Naive thymus-derived CD8-positive, alpha-beta T cell (primary cell): ENCODE results near the gene MFAP4. TPM values are rescaled to one million over a fixed set of nuclear protein-coding genes. Genes with fewer than 3 reads are reported as not detected.

Experiments used
- ATAC-seq, 2 donors: fragments of 150-1000 bp; cut with Tn5 transposase in 1 of 2; sonication (Bioruptor Pico), chemical (Tn5 transposase) in 1 of 2; 1 replicate in 1 of 2; 2 replicates in 1 of 2; pipeline ENCODE4 v1.10.0; 2021; ENCODE audit warnings: mild to moderate bottlenecking in 2 of 2, moderate library complexity in 2 of 2
- POLR2A ChIA-PET: fragments of 350-600 bp; sonication (Branson Sonifier 250); formaldehyde crosslinking; loops from one replicate; lab custom pipeline; 2021; ENCODE audit warnings: antibody characterized with exemption; lab: Charles Lee
- DNase-seq, 10 donors: peaks; one replicate each; pipeline versions ENCODE4 v3.0.0 to v3.0.0-alpha.2; 2020 to 2022
- H3K27ac Mint-ChIP-seq, 10 donors: one replicate each; pipeline ENCODE4 v1.8.0; 2020 to 2022; ENCODE audit warnings: mild to moderate bottlenecking in 10 of 10, mixed read lengths in 10 of 10, moderate library complexity in 4 of 10, inconsistent platforms in 1 of 10
- H3K27me3 Mint-ChIP-seq, 5 donors: one replicate each; pipeline ENCODE4 v1.8.0; 2021 to 2022; ENCODE audit warnings: mixed read lengths in 5 of 5
- H3K36me3 Mint-ChIP-seq, 3 donors: one replicate each; pipeline ENCODE4 v1.8.0; 2020 to 2022; ENCODE audit warnings: mixed read lengths in 3 of 3, mild to moderate bottlenecking in 2 of 3, inconsistent platforms in 1 of 3
- H3K4me1 Mint-ChIP-seq, 4 donors: one replicate each; pipeline ENCODE4 v1.8.0; 2021 to 2022; ENCODE audit warnings: mixed read lengths in 4 of 4
- H3K4me3 Mint-ChIP-seq, 10 donors: one replicate each; pipeline ENCODE4 v1.8.0; 2020 to 2022; ENCODE audit warnings: mild to moderate bottlenecking in 10 of 10, mixed read lengths in 10 of 10, moderate library complexity in 6 of 10, inconsistent platforms in 1 of 10
- H3K9me3 Mint-ChIP-seq, 9 donors: one replicate each; pipeline ENCODE4 v1.8.0; 2020 to 2022; ENCODE audit warnings: mixed read lengths in 9 of 9, mild to moderate bottlenecking in 3 of 9, inconsistent platforms in 1 of 9, moderate library complexity in 1 of 9
- polyA plus RNA-seq, 3 donors: library from polyadenylated mRNA; unstranded; fragments of 300-500 nt; fragmentation: Illumina TruSeq; gene quantifications; one replicate each; pipeline ENCODE4 v1.2.3, GENCODE V29; 2021
- total RNA-seq, 8 experiments: library from RNA in 2 of 8; stranded (reverse) in 2 of 8; gene quantifications; one replicate each; pipeline ENCODE4 v1.2.3 and lab custom pipeline; 2021 to 2026

MFAP4 gene
- total and polyA plus RNA-seq, 5 experiments from 2014 or later = not detected

GRCh38 chr17:19372011-19372370, 15.0 kb downstream of the MFAP4 start:
- ATAC-seq (no peak), DNase-seq (no peak)
- POLR2A ChIA-PET = no interaction called here
- no peaks in the 10 kb centered on the region for H3K27me3 Mint-ChIP-seq
- H3K36me3 Mint-ChIP-seq = no peaks in the 10 kb centered on the region
- H3K4me1 Mint-ChIP-seq = peaks cover 14 to 52% (median 35%) of the 10 kb centered on the region in 4 donors
- H3K4me3 Mint-ChIP-seq = peak overlapping the region in 2 of 10 donors; percentile 28 to 55
- peak overlapping the region in 3 of 10 donors; percentile 65 to 98 (median 79) for H3K27ac Mint-ChIP-seq
- no peaks in the 10 kb centered on the region for H3K9me3 Mint-ChIP-seq

- POLR2A ChIA-PET = interaction anchor here (0.8 kb wide), 1 partner anchor 9 kb away, joined by 3 read pairs; the partner anchor contains the start of gene B9D1
- DNase-seq (no peak), ATAC-seq (no peak)
- H3K4me1 Mint-ChIP-seq = peaks cover 11 to 50% (median 31%) of the 10 kb centered on the region in 4 donors
- H3K9me3 Mint-ChIP-seq = no peaks in the 10 kb centered on the region
- H3K27me3 Mint-ChIP-seq = no peaks in the 10 kb centered on the region
- peak overlapping the region in 6 of 10 donors; percentile 10 to 55 (median 36) for H3K4me3 Mint-ChIP-seq
- no peaks in the 10 kb centered on the region for H3K36me3 Mint-ChIP-seq
- peak overlapping the region in 5 of 10 donors; percentile 59 to 98 (median 79) for H3K27ac Mint-ChIP-seq
These were observed 15.6 kb downstream of the MFAP4 start for GRCh38 chr17:19371259-19372010.

- no peak for DNase-seq
- Mint-ChIP-seq H3K9me3 (no peaks in the 10 kb centered on the region), H3K36me3 (no peaks in the 10 kb centered on the region), H3K4me1 (peaks cover 11 to 46% (median 30%) of the 10 kb centered on the region in 4 donors), H3K27ac (peak overlapping the region in 5 of 10 donors; percentile 73 to 98 (median 88)), H3K27me3 (peaks cover 0 to 8% (median 3%) of the 10 kb centered on the region in 5 donors), H3K4me3 (peak overlapping the region in 8 of 10 donors; percentile 54 to 88 (median 72))
- POLR2A ChIA-PET = interaction anchor here (0.8 kb wide), 1 partner anchor 8 kb away, joined by 3 read pairs; the partner anchor contains the start of gene B9D1
- no peak for ATAC-seq
These were observed 16.5 kb downstream of the MFAP4 start for GRCh38 chr17:19370493-19370960.

- peak overlapping the region; percentile 13 to 88 (median 70) for H3K4me3 Mint-ChIP-seq
- peaks cover 0 to 10% (median 3%) of the 10 kb centered on the region in 5 donors for H3K27me3 Mint-ChIP-seq
- peaks cover 11 to 46% (median 30%) of the 10 kb centered on the region in 4 donors for H3K4me1 Mint-ChIP-seq
- ATAC-seq (peak; percentile 44 to 64), DNase-seq (peak in 3 of 10 donors; percentile 12 to 30 (median 24))
- no peaks in the 10 kb centered on the region for H3K36me3 Mint-ChIP-seq
- H3K9me3 Mint-ChIP-seq = no peaks in the 10 kb centered on the region
- H3K27ac Mint-ChIP-seq = peak overlapping the region; percentile 38 to 98 (median 77)
- POLR2A ChIA-PET = no interaction called here
These were observed 17.0 kb downstream of the MFAP4 start for GRCh38 chr17:19369846-19370492.

- H3K27me3 Mint-ChIP-seq = peaks cover 0 to 10% (median 3%) of the 10 kb centered on the region in 5 donors
- peak overlapping the region in 7 of 10 donors; percentile 2 to 88 (median 41) for H3K4me3 Mint-ChIP-seq
- H3K4me1 Mint-ChIP-seq = peaks cover 11 to 44% (median 30%) of the 10 kb centered on the region in 4 donors
- POLR2A ChIA-PET = no interaction called here
- ATAC-seq = no peak
- no peak for DNase-seq
- H3K27ac Mint-ChIP-seq = peak overlapping the region in 7 of 10 donors; percentile 2 to 98 (median 73)
- no peaks in the 10 kb centered on the region for H3K36me3 Mint-ChIP-seq
- H3K9me3 Mint-ChIP-seq = no peaks in the 10 kb centered on the region
These were observed 17.7 kb downstream of the MFAP4 start for GRCh38 chr17:19369107-19369778.

GRCh38 chr17:19368229-19368628, 18.8 kb downstream of the MFAP4 start:
- Mint-ChIP-seq H3K27me3 (peaks cover 0 to 10% (median 3%) of the 10 kb centered on the region in 5 donors), H3K9me3 (no peaks in the 10 kb centered on the region), H3K4me1 (peaks cover 11 to 48% (median 30%) of the 10 kb centered on the region in 4 donors), H3K27ac (peak overlapping the region in 2 of 10 donors; percentile 48 to 55), H3K36me3 (no peaks in the 10 kb centered on the region), H3K4me3 (no peak overlapping the region)
- DNase-seq (no peak), ATAC-seq (no peak)
- POLR2A ChIA-PET = no interaction called here

GRCh38 chr17:19366637-19366972, 20.4 kb downstream of the MFAP4 start:
- ATAC-seq (no peak), DNase-seq (peak in 1 of 10 donors; percentile 18)
- H3K27me3 Mint-ChIP-seq = peaks cover 0 to 11% (median 3%) of the 10 kb centered on the region in 5 donors
- peak overlapping the region in 1 of 10 donors; percentile 22 for H3K27ac Mint-ChIP-seq
- peaks cover 11 to 46% (median 32%) of the 10 kb centered on the region in 4 donors for H3K4me1 Mint-ChIP-seq
- no peak overlapping the region for H3K4me3 Mint-ChIP-seq
- peaks cover 0 to 2% (median 0%) of the 10 kb centered on the region in 9 donors for H3K9me3 Mint-ChIP-seq
- POLR2A ChIA-PET = no interaction called here
- H3K36me3 Mint-ChIP-seq = no peaks in the 10 kb centered on the region

GRCh38 chr17:19365833-19366636, 21.0 kb downstream of the MFAP4 start:
- ATAC-seq (no peak), DNase-seq (peak in 1 of 10 donors; percentile 45)
- POLR2A ChIA-PET = interaction anchor here (0.7 to 2.2 kb wide), 4 partner anchors 9 to 81 kb away, joined by 3 to 14 read pairs (median 4); partner anchors contain the start of gene MAPK7
- Mint-ChIP-seq H3K36me3 (no peaks in the 10 kb centered on the region), H3K9me3 (peaks cover 0 to 2% (median 0%) of the 10 kb centered on the region in 9 donors), H3K4me1 (peaks cover 12 to 42% (median 29%) of the 10 kb centered on the region in 4 donors), H3K27ac (peak overlapping the region in 1 of 10 donors; percentile 38), H3K27me3 (peaks cover 0 to 17% (median 6%) of the 10 kb centered on the region in 5 donors), H3K4me3 (no peak overlapping the region)

- DNase-seq (no peak), ATAC-seq (no peak)
- Mint-ChIP-seq H3K9me3 (peaks cover 0 to 2% (median 0%) of the 10 kb centered on the region in 9 donors), H3K36me3 (no peaks in the 10 kb centered on the region), H3K27ac (no peak overlapping the region), H3K27me3 (peaks cover 4 to 21% (median 6%) of the 10 kb centered on the region in 5 donors), H3K4me1 (peaks cover 11 to 36% (median 24%) of the 10 kb centered on the region in 4 donors), H3K4me3 (no peak overlapping the region)
- POLR2A ChIA-PET = interaction anchor here (0.7 to 2.2 kb wide), 4 partner anchors 10 to 82 kb away, joined by 3 to 14 read pairs (median 4); partner anchors contain the start of gene MAPK7
These were observed 21.5 kb downstream of the MFAP4 start for GRCh38 chr17:19365499-19365817.

- Mint-ChIP-seq H3K4me3 (no peak overlapping the region), H3K9me3 (peaks cover 0 to 2% (median 0%) of the 10 kb centered on the region in 9 donors), H3K27me3 (peaks cover 6 to 27% (median 7%) of the 10 kb centered on the region in 5 donors), H3K36me3 (no peaks in the 10 kb centered on the region), H3K4me1 (peaks cover 7 to 30% (median 18%) of the 10 kb centered on the region in 4 donors), H3K27ac (no peak overlapping the region)
- POLR2A ChIA-PET = interaction anchor here (0.7 to 2.2 kb wide), 4 partner anchors 10 to 82 kb away, joined by 3 to 14 read pairs (median 4); partner anchors contain the start of gene MAPK7
- DNase-seq (peak in 1 of 10 donors; percentile 45), ATAC-seq (no peak)
These were observed 22.1 kb downstream of the MFAP4 start for GRCh38 chr17:19364699-19365498.
